ENCODE data around the gene CNR1. TPM values are rescaled to one million over a fixed set of nuclear protein-coding genes. Genes with fewer than 3 reads are reported as not detected.

The CNR1 gene
- total RNA-seq, 1 donor from 2014 or later, result under 0.01 TPM

DNA sequence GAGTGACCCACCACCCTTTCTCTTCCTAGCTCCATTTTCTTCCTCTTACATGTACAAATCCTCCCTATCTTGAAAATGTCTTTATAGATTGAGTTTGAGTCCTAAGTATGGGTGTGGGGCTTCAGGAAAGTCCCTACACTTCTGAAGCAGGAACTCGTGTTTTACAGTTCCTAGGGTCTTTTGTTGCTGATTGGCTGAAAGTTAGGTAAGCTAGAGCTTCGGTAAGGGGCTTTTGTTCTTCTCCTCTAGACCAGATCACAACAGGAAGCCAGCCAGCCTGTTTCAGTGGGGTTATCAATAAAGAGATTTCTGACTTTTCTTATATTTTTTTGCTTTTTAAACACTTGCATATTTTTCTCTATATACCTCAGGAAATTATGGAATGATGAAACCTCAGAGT lies 51.3 kb downstream of the CNR1 start:
- Histone ChIP-seq H3K4me3 (ENCODE audit: low read depth, low read length) (no peak overlapping the region), H3K27me3 (ENCODE audit: control insufficient read depth, insufficient read depth, low read length) (no peaks in the 10 kb centered on the region), H3K36me3 (ENCODE audit: control insufficient read depth, insufficient read depth, low read length) (no peaks in the 10 kb centered on the region)
- DNase-seq (ENCODE audit: low read depth), result no peak
- no peak for FAIRE-seq
- TF ChIP-seq, protein P1, sequence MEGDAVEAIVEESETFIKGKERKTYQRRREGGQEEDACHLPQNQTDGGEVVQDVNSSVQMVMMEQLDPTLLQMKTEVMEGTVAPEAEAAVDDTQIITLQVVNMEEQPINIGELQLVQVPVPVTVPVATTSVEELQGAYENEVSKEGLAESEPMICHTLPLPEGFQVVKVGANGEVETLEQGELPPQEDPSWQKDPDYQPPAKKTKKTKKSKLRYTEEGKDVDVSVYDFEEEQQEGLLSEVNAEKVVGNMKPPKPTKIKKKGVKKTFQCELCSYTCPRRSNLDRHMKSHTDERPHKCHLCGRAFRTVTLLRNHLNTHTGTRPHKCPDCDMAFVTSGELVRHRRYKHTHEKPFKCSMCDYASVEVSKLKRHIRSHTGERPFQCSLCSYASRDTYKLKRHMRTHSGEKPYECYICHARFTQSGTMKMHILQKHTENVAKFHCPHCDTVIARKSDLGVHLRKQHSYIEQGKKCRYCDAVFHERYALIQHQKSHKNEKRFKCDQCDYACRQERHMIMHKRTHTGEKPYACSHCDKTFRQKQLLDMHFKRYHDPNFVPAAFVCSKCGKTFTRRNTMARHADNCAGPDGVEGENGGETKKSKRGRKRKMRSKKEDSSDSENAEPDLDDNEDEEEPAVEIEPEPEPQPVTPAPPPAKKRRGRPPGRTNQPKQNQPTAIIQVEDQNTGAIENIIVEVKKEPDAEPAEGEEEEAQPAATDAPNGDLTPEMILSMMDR (IDR thresholded peaks at IDR 0.05; ENCODE audit: insufficient read depth, low read length, severe bottlenecking), result no peak

DNA sequence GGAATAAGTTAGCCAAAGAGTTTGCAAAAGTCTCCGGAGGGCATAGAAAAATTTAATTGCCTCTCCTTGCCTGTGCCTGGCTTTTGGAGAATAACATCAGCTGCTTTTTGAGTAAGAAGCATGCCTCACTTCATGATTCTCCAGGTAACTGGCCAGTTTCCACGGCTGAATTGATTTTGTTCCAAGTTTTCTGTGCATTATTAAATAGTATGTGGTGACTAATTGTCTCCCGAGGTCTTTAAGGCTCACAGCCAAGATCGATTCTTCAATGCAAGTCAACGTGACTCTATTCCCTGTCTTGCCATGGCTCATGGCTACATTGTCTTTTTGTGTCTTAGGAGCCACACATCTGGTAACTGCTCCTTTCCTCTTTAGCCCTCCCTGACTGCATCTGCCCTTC lies 54.2 kb downstream of the CNR1 start:
- Histone ChIP-seq H3K36me3 (ENCODE audit: control insufficient read depth, insufficient read depth, low read length) (no peaks in the 10 kb centered on the region), H3K4me3 (ENCODE audit: low read depth, low read length) (no peak overlapping the region), H3K27me3 (ENCODE audit: control insufficient read depth, insufficient read depth, low read length) (no peaks in the 10 kb centered on the region)
- TF ChIP-seq, protein P1 (IDR thresholded peaks at IDR 0.05; ENCODE audit: insufficient read depth, low read length, severe bottlenecking), result no peak
- DNase-seq (ENCODE audit: low read depth) (peak; percentile 8), FAIRE-seq (no peak)

DNA sequence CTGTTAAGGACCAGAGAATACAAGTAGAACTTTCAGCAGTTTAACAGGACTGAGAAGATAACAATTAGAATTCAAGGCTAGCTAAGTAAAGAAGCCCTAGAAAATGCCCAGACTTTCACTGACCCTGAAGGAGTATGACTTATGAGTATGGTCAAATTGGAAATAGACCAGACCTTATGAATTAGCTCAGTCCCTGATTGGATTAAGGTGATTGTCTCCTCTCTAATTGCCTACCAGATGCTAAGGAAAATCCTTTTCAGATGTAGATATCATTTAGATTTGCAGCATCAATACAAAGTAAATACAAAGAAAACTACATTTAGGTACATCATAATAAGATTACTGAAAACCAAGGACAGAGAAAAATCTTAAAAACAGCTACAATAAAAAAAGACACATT lies 58.9 kb downstream of the CNR1 start:
- Histone ChIP-seq H3K27me3 (ENCODE audit: control insufficient read depth, insufficient read depth, low read length) (no peaks in the 10 kb centered on the region), H3K4me3 (ENCODE audit: low read depth, low read length) (no peak overlapping the region), H3K36me3 (ENCODE audit: control insufficient read depth, insufficient read depth, low read length) (no peaks in the 10 kb centered on the region)
- DNase-seq (ENCODE audit: low read depth) (no peak), FAIRE-seq (no peak)
- TF ChIP-seq, protein P1 (IDR thresholded peaks at IDR 0.05; ENCODE audit: insufficient read depth, low read length, severe bottlenecking), result no peak

DNA sequence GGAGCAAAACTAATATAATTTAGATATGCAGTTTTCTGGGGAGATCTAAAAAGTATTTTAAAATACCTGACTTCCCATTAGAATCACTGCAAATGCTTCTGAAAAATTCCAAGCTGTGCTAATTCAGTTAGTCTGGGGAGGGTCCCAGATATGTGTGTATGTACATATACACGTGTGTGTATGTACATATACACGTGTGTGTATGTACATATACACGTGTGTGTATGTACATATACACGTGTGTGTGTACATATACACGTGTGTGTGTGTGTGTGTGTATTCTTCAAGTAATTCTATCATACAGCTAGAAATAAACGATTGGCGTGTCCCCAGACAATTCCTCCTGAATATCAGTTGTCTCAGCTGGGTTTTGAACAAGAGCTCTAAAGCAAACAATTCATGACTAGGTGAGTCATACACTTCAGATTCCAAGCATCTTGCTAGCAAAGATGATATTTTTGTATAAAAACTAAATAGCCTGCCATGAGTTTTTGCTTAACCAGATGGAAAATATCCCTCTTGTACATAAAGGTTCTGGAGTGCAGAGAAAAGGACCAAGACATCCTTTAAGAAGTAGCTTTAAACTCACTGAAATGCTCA lies 60.3 kb downstream of the CNR1 start:
- Histone ChIP-seq H3K27me3 (ENCODE audit: control insufficient read depth, insufficient read depth, low read length) (no peaks in the 10 kb centered on the region), H3K36me3 (ENCODE audit: control insufficient read depth, insufficient read depth, low read length) (no peaks in the 10 kb centered on the region), H3K4me3 (ENCODE audit: low read depth, low read length) (no peak overlapping the region)
- TF ChIP-seq, protein P1 (IDR thresholded peaks at IDR 0.05; ENCODE audit: insufficient read depth, low read length, severe bottlenecking), result no peak
- FAIRE-seq (no peak), DNase-seq (ENCODE audit: low read depth) (peak; percentile 4)

Other genes with a start within 250 kb of the CNR1 start
- gene SPACA1, start 118.5 kb downstream of the CNR1 start, total RNA-seq, result not detected in 2 replicates

Data from bronchial epithelial cell (primary cell).